ENCODE measurements around the gene CDADC1.

GRCh38 chr13:49251326-49251725 is 3.6 kb downstream of the CDADC1 start:
- no peak for TF ChIP-seq EZH2 (IDR thresholded peaks at IDR 0.05; ENCODE audit: low read length, missing control alignments)
- no peak for TF ChIP-seq CTCF (conservative IDR thresholded peaks at IDR 0.05 in 1 of 2, IDR thresholded peaks at IDR 0.05 in 1 of 2; ENCODE audit: low read depth in 1 of 2, low read length in 2 of 2)
